Fibroblast of skin of abdomen (primary cell): Measurements from ENCODE around the gene OR11H12. TPM values are rescaled to one million over a fixed set of nuclear protein-coding genes. Genes with fewer than 3 reads are reported as not detected.
"Not testable (repeated sequence)": the region's sequence is repeated elsewhere in the genome, so short reads cannot be mapped to it uniquely, and the experiment has no call there.

Experiments used
- DNase-seq: peaks from one replicate; pipeline ENCODE4 v3.0.0-alpha.2; 2013
- polyA plus RNA-seq, 2 experiments: library from polyadenylated mRNA; unstranded; fragments of 120-200 nt; gene quantifications; one replicate each; pipeline ENCODE4 v1.2.1, GENCODE V29; 2013; ENCODE audit not compliant: insufficient read length in 2 of 2

OR11H12 gene, protein sequence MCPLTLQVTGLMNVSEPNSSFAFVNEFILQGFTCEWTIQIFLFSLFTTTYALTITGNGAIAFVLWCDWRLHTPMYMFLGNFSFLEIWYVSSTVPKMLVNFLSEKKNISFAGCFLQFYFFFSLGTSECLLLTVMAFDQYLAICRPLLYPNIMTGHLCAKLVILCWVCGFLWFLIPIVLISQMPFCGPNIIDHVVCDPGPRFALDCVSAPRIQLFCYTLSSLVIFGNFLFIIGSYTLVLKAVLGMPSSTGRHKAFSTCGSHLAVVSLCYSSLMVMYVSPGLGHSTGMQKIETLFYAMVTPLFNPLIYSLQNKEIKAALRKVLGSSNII
- polyA plus RNA-seq (2013, experiment 1 of 2; ENCODE audit: insufficient read length) = not detected
- not detected for polyA plus RNA-seq (2013, experiment 2 of 2; ENCODE audit: insufficient read length)

DNA sequence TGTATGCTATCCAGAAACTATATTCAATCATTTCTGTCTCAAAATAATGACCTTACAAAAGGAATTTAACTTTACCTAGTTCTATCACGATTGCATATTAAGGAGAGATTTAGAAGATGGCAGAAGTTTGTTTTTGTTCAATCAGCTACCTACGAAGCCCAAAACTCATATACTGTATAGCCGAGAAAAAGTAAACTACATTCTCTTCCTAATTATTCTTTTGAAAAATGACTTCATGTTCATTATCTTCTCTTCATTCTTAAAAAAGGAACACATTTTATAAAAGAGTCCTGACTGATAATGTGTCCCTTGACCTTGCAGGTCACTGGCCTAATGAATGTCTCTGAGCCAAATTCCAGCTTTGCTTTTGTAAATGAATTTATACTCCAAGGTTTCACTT lies at the start of gene OR11H12:
TSS of gene OR11H12 (plus strand) at position 301 of the 400 bp plus-strand sequence. CDS start at position 301, 0 bp downstream.
- DNase-seq = not testable (repeated sequence)

DNA sequence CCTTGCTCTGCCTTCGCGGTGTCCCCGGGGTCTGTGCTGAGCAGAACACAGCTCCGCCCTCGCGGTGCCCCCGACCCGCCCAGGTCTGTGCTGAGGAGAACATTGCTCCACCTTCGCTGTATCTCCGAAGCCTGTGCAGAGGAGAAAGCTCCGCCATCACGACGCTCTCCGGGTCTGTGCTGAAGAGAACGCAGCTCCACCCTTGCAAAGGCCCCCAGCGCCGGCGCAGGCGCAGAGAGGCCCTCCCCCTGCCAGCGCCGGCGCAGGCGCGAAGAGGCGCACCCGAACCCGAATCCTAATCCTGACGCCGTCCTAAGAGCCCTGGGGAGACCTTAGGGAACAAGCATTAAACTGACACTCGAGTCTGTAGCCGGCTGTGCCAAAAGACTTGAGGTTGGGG lies 18.0 kb upstream of the OR11H12 start:
- not testable (repeated sequence) for DNase-seq

- DNase-seq = not testable (repeated sequence)
Measured at GRCh38 chr14:18626610-18627213, 25.8 kb downstream of the OR11H12 start.

DNA sequence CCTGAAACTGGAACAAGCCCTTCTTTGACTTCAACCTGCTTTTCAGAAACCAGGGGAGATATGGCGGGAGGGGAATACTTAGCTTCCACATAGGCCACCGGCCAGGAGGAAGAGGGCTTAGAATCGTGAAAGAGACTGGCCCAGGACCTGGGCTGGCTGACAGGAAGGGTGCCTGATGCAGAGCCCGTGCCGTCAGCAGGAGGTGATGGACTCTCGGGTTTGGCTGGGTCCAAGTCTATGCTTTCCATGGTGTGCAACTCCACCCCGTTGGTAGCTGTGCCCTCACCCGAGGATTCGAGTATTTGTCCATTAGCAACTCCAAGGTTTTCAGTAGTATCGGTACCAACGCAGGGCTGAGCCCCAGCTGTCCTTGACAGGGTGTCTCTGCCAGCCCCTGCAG lies 35.1 kb downstream of the OR11H12 start:
- DNase-seq = not testable (repeated sequence)

DNA sequence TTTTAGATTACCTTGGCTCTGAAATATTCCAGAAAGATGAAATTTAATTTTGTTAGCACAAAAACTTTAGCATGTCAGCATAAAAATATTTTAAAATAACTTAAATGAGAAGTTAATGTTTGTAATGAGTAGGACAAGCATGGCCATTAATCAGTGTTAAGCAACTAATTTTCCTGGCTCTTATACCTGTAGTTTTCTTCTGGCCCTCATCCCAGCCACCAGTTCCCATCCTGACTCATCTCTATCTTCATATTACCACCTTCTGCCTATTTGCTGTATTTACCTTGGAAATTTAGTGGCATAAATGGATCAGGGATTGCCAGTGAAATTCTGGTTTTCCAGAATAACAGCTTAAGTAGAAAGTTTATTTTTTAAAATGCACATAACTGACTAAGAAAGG lies 37.1 kb downstream of the OR11H12 start:
- DNase-seq = not testable (repeated sequence)

DNA sequence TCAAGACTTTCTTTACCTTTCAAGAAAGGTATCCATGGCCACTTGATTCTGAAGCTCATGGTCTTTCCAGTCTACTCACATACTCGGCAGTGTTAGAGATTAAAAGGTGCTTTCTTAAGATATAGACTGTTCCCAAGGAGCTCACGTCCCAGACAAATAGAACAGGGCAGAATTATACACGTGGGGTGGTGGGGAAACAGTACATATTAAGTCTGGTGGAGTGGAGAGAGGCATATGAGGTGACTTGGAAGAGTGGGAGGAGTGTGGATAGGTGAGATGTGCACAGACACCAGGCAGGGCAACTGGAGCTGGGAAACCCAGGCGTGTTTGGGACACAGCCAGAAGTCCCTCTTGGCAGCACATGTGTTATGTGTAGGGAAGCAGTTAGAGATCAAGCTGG lies 37.9 kb downstream of the OR11H12 start:
- DNase-seq = not testable (repeated sequence)

- not testable (repeated sequence) for DNase-seq
Measured at GRCh38 chr14:18646075-18646730, 45.3 kb downstream of the OR11H12 start.
